MM.1S (cell line): ENCODE results near the gene SSBP2.

Experiments
- DNase-seq: peaks from one replicate; pipeline ENCODE4 v3.0.0-alpha.2; 2015
- H2AFZ ChIP-seq: fragments of 300-600 bp; sonication (generic); 2 replicates; pipeline ENCODE4 v1.6.0; 2016; ENCODE audit warnings: antibody characterized with exemption, low read length
- H3F3A ChIP-seq: fragments of 300-600 bp; sonication (generic); 2 replicates; pipeline ENCODE4 v1.6.1; 2016; ENCODE audit warnings: mild to moderate bottlenecking, antibody characterized with exemption, low read length, moderate library complexity, mixed read lengths; ENCODE audit not compliant: insufficient read depth
- H3K27ac ChIP-seq: fragments of 300-600 bp; sonication (generic); 2 replicates; pipeline ENCODE4 v1.5.1; 2016; ENCODE audit warnings: mild to moderate bottlenecking, low read length
- H3K27me3 ChIP-seq: fragments of 300-600 bp; sonication (generic); replicated peaks from 2 replicates; pipeline ENCODE4 v1.6.0; 2016; ENCODE audit warnings: low read length; ENCODE audit not compliant: insufficient read depth
- H3K36me3 ChIP-seq: fragments of 300-600 bp; sonication (generic); replicated peaks from 2 replicates; pipeline ENCODE4 v1.6.1; 2016; ENCODE audit warnings: mild to moderate bottlenecking, low read length, mixed read lengths; ENCODE audit not compliant: insufficient read depth
- H3K4me1 ChIP-seq: fragments of 300-600 bp; sonication (generic); 2 replicates; pipeline ENCODE4 v1.6.1; 2016; ENCODE audit warnings: low read length, mixed read lengths
- H3K4me2 ChIP-seq: fragments of 300-600 bp; sonication (generic); 2 replicates; pipeline ENCODE4 v1.6.0; 2016; ENCODE audit warnings: low read depth, low read length
- H3K4me3 ChIP-seq: fragments of 300-600 bp; sonication (generic); 2 replicates; pipeline ENCODE4 v1.5.1; 2016; ENCODE audit warnings: low read length, mixed read lengths
- H3K79me2 ChIP-seq: fragments of 300-600 bp; sonication (generic); 2 replicates; pipeline ENCODE4 v1.6.1; 2016; ENCODE audit warnings: mixed run types, low read length, mixed read lengths
- H3K9ac ChIP-seq: fragments of 300-600 bp; sonication (generic); 2 replicates; pipeline ENCODE4 v1.6.1; 2016; ENCODE audit warnings: low read length, mixed read lengths
- H3K9me2 ChIP-seq: fragments of 300-600 bp; sonication (generic); replicated peaks from 2 replicates; pipeline ENCODE4 v1.6.1; 2016; ENCODE audit warnings: mild to moderate bottlenecking, low read length, mixed read lengths; ENCODE audit not compliant: insufficient read depth
- H3K9me3 ChIP-seq: fragments of 300-600 bp; sonication (generic); replicated peaks from 2 replicates; pipeline ENCODE4 v1.6.1; 2016; ENCODE audit warnings: mild to moderate bottlenecking, low read length, mixed read lengths; ENCODE audit not compliant: insufficient read depth
- H4K20me1 ChIP-seq: fragments of 300-600 bp; sonication (generic); 2 replicates; pipeline ENCODE4 v1.6.1; 2016; ENCODE audit warnings: mild to moderate bottlenecking, low read length, moderate library complexity, mixed read lengths; ENCODE audit not compliant: insufficient read depth
- CTCF ChIP-seq: fragments of 300-600 bp; sonication (generic); IDR thresholded peaks from 2 replicates; pipeline ENCODE4 v1.5.1; 2016; ENCODE audit warnings: antibody characterized with exemption, low read length, mixed read lengths
- EZH2 ChIP-seq: fragments of 300-600 bp; sonication (generic); optimal IDR thresholded peaks from 2 replicates; pipeline ENCODE3; 2017; ENCODE audit warnings: low read depth, mild to moderate bottlenecking, antibody characterized with exemption, low read length, mixed read lengths
- EZH2phosphoT487 ChIP-seq: fragments of 300-600 bp; sonication (generic); IDR thresholded peaks from 2 replicates; pipeline ENCODE4 v1.6.1; 2018; ENCODE audit warnings: antibody characterized with exemption, low read length

Gene SSBP2

GRCh38 chr5:81761270-81761669 lies 10.4 kb upstream of the SSBP2 start:
- peaks cover 5% of the 10 kb centered on the region; the same call in 1 of the 2 replicates for H3K4me1 ChIP-seq
- H3K4me3 ChIP-seq, result no peak overlapping the region
- H3K9ac ChIP-seq, result no peak overlapping the region
- H4K20me1 ChIP-seq, result no peaks in the 10 kb centered on the region
- H3K27me3 ChIP-seq, result no peaks in the 10 kb centered on the region
- no peaks in the 10 kb centered on the region for H3K79me2 ChIP-seq
- H3F3A ChIP-seq, result no peaks in the 10 kb centered on the region
- no peaks in the 10 kb centered on the region for H3K9me2 ChIP-seq
- DNase-seq, result no peak
- H3K9me3 ChIP-seq, result no peaks in the 10 kb centered on the region
- no peak overlapping the region for H3K4me2 ChIP-seq
- H2AFZ ChIP-seq, result no peak overlapping the region
- no peak for TF ChIP-seq EZH2
- TF ChIP-seq CTCF, result no peak
- TF ChIP-seq EZH2phosphoT487, result no peak
- H3K36me3 ChIP-seq, result no peaks in the 10 kb centered on the region
- H3K27ac ChIP-seq, result no peak overlapping the region

- Histone ChIP-seq H3F3A (no peaks in the 10 kb centered on the region), H4K20me1 (no peaks in the 10 kb centered on the region), H3K4me1 (peaks cover 5% of the 10 kb centered on the region; the same call in 1 of the 2 replicates), H3K9ac (no peak overlapping the region), H3K27ac (no peak overlapping the region), H3K9me2 (no peaks in the 10 kb centered on the region), H3K79me2 (no peaks in the 10 kb centered on the region), H3K4me3 (no peak overlapping the region), H3K36me3 (no peaks in the 10 kb centered on the region), H2AFZ (no peak overlapping the region), H3K9me3 (no peaks in the 10 kb centered on the region), H3K4me2 (no peak overlapping the region), H3K27me3 (no peaks in the 10 kb centered on the region)
- no peak for DNase-seq
- no peak for TF ChIP-seq EZH2
- no peak for TF ChIP-seq EZH2phosphoT487
Measured at GRCh38 chr5:81760521-81760920, 9.6 kb upstream of the SSBP2 start.

- H4K20me1 ChIP-seq, result no peaks in the 10 kb centered on the region
- H3F3A ChIP-seq, result no peaks in the 10 kb centered on the region
- TF ChIP-seq EZH2 (no peak), CTCF (no peak), EZH2phosphoT487 (no peak)
- no peaks in the 10 kb centered on the region for H3K9me3 ChIP-seq
- H2AFZ ChIP-seq, result no peak overlapping the region
- H3K27ac ChIP-seq, result no peak overlapping the region
- no peaks in the 10 kb centered on the region for H3K9me2 ChIP-seq
- H3K4me3 ChIP-seq, result no peak overlapping the region
- no peaks in the 10 kb centered on the region for H3K79me2 ChIP-seq
- no peak overlapping the region for H3K4me2 ChIP-seq
- H3K4me1 ChIP-seq, result peaks cover 5% of the 10 kb centered on the region; the same call in 1 of the 2 replicates
- no peak for DNase-seq
- H3K9ac ChIP-seq, result no peak overlapping the region
- H3K27me3 ChIP-seq, result no peaks in the 10 kb centered on the region
- no peaks in the 10 kb centered on the region for H3K36me3 ChIP-seq
Measured at GRCh38 chr5:81759632-81760005, 8.7 kb upstream of the SSBP2 start.

- Histone ChIP-seq H4K20me1 (no peaks in the 10 kb centered on the region), H3F3A (no peaks in the 10 kb centered on the region), H3K9ac (no peak overlapping the region), H3K4me2 (no peak overlapping the region), H3K4me3 (no peak overlapping the region), H3K9me3 (no peaks in the 10 kb centered on the region), H3K27me3 (no peaks in the 10 kb centered on the region), H3K27ac (no peak overlapping the region), H3K4me1 (peaks cover 6% of the 10 kb centered on the region; the same call in 1 of the 2 replicates), H3K36me3 (no peaks in the 10 kb centered on the region), H3K79me2 (no peaks in the 10 kb centered on the region), H2AFZ (no peak overlapping the region), H3K9me2 (no peaks in the 10 kb centered on the region)
- no peak for DNase-seq
- TF ChIP-seq CTCF (no peak), EZH2phosphoT487 (no peak), EZH2 (no peak)
Measured at GRCh38 chr5:81757404-81757803, 6.5 kb upstream of the SSBP2 start.
